ENCODE measurements around the gene SETD2.

DNA sequence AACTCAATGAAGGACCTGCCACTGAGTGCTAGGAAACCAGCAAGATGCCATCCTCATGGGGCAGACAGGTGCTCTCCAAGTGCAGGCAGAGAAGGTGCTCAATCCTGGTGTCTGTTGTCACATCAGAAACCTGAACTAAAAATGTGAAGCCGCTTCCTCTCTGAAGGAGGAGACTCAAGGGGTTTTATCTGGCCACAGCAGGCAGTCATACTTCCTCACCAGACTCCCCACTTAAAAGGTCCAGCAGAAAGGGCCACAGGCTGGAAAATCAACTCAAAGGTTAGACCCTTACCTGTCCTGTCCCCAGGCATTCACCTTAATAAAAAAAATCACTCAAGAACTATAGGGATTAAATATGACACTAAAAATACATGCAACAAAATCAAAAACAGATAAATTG is 192.2 kb downstream of the SETD2 start:
- TF ChIP-seq, protein P1, sequence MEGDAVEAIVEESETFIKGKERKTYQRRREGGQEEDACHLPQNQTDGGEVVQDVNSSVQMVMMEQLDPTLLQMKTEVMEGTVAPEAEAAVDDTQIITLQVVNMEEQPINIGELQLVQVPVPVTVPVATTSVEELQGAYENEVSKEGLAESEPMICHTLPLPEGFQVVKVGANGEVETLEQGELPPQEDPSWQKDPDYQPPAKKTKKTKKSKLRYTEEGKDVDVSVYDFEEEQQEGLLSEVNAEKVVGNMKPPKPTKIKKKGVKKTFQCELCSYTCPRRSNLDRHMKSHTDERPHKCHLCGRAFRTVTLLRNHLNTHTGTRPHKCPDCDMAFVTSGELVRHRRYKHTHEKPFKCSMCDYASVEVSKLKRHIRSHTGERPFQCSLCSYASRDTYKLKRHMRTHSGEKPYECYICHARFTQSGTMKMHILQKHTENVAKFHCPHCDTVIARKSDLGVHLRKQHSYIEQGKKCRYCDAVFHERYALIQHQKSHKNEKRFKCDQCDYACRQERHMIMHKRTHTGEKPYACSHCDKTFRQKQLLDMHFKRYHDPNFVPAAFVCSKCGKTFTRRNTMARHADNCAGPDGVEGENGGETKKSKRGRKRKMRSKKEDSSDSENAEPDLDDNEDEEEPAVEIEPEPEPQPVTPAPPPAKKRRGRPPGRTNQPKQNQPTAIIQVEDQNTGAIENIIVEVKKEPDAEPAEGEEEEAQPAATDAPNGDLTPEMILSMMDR (IDR thresholded peaks at IDR 0.05), result no peak
- no peak for TF ChIP-seq POLR2A (IDR thresholded peaks at IDR 0.05)

Measured in transverse colon (tissue), 3 donors.